ENCODE results near the gene FAM124B.

- TF ChIP-seq POLR2AphosphoS5 (IDR thresholded peaks at IDR 0.05; ENCODE audit: low read depth) (no peak), CTCF (IDR thresholded peaks at IDR 0.05; ENCODE audit: insufficient read depth, low read length) (no peak), REST (IDR thresholded peaks at IDR 0.05; ENCODE audit: insufficient replicate concordance, low read depth) (no peak)
These were observed 52.5 kb downstream of the FAM124B start for GRCh38 chr2:224349396-224349795.

Data from HL-60 (cell line).